Peyer's patch (tissue), 4 donors: ENCODE measurements around the gene CNTNAP2. TPM values are rescaled to one million over a fixed set of nuclear protein-coding genes. Genes with fewer than 3 reads are reported as not detected.

ENCODE experiments used
- DNase-seq, 3 donors: peaks; one replicate each; pipeline ENCODE4 v3.0.0-alpha.2; 2017 to 2019
- H3K27ac ChIP-seq, 4 donors: fragments of 200-600 bp; sonication (generic); one replicate each; pipeline ENCODE4 v1.5.1; 2016 to 2019
- H3K27me3 ChIP-seq, 2 donors: fragments of 200-600 bp; sonication (generic); one replicate each; pipeline ENCODE4 v1.5.1; 2019
- H3K36me3 ChIP-seq, 3 donors: fragments of 200-600 bp; sonication (generic); one replicate each; pipeline ENCODE4 v1.5.1; 2016 to 2019
- H3K4me1 ChIP-seq, 4 donors: fragments of 200-600 bp; sonication (generic); one replicate each; pipeline ENCODE4 v1.5.1; 2016 to 2019
- H3K4me3 ChIP-seq, 4 donors: fragments of 200-600 bp; sonication (generic); 1 replicate in 3 of 4; 2 replicates in 1 of 4; pipeline ENCODE4 v1.5.1; 2016 to 2019; ENCODE audit warnings: mild to moderate bottlenecking in 1 of 4
- H3K9me3 ChIP-seq, 4 donors: fragments of 200-600 bp; sonication (generic); one replicate each; pipeline ENCODE4 v1.5.1; 2016 to 2019; ENCODE audit warnings: mild to moderate bottlenecking in 1 of 4
- POLR2A ChIP-seq, 2 donors: fragments of 450-650 bp; IDR thresholded peaks; one replicate each; pipeline ENCODE4 v1.5.1; 2017; ENCODE audit warnings: antibody characterized with exemption in 2 of 2, mild to moderate bottlenecking in 2 of 2, moderate library complexity in 2 of 2
- total RNA-seq, 4 donors: library from RNA; depleted of rRNA; stranded (reverse); fragments of >200 nt; gene quantifications; one replicate each; pipeline ENCODE4 v1.1.0, GENCODE V29; 2016
- TF ChIP-seq, protein P1 (sequence below), 6 experiments: fragments of 450-650 bp in 4 of 6; fragments of 200-600 bp in 2 of 6; sonication (generic) in 1 of 6; IDR thresholded peaks; one replicate each; pipeline ENCODE4 v1.5.1; 2017 to 2019; ENCODE audit warnings: antibody characterized with exemption in 6 of 6, mild to moderate bottlenecking in 3 of 6, moderate library complexity in 1 of 6

Gene CNTNAP2
- total RNA-seq, 4 donors from 2014 or later = 1.5 to 4.9 (median 3.6) TPM

DNA sequence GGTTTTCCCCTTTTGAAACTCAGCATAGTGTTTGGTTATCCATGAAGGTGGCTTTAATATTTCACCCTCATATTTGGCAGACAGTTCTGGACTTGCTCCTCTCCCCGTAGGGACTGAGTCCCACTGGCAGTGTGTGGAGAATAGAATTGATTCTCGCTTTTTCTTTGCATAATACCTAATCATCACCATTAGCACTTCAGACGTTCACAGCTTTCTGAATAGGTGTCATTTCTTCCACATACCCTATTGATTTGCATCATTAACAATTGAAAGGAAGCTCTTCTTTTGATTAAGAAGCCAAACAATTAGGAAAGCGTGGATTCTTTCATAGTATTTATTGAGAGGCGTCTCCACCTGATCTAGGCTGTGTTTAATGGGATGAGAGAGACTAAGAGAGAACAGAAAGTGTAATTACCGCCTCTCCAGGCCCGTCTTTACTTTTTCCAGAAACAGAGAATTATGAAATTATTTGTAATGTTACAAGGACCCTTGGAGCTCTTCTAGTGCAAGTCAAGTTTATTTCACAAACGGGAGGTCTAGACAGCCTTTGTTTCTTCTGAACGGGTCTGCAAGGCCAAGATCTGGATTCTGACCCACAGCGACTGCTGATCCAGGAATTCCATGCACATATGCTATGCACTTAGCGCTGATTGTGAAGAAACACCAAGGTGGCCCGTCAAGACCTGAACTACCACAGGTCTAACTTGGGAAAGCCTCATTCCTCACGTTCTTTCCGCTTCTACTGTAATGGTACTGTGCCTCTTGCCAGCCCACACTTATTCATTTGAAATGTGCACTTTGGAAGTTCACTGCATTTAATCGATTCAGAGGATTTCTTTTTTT, 2224.1 kb downstream of the CNTNAP2 start:
- no peak overlapping the region for H3K4me3 ChIP-seq

DNA sequence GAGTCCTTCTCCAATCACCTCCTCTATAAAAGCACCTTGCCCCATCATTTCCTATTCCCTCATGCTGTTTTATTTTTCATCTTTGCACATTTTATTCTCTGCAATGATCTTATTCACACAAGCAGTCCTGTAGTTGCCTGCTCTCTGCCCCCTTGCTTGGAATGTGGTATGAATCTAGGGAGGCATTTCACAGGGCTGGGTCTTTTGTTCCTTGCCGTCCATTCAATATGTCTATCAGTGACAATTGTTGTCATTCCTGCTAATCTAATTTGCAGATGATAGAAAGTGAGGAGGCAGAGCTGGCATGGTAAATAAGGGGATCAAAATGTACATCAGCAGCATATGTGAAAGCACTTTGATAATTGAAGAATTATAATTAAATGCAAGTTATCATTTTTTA, 2227.8 kb downstream of the CNTNAP2 start:
- Histone ChIP-seq H3K4me3 (no peak overlapping the region), H3K27ac (no peak overlapping the region), H3K27me3 (no peaks in the 10 kb centered on the region), H3K36me3 (no peaks in the 10 kb centered on the region), H3K9me3 (no peaks in the 10 kb centered on the region), H3K4me1 (peaks cover 0 to 2% (median 0%) of the 10 kb centered on the region in 4 donors)
- no peak for DNase-seq
- TF ChIP-seq POLR2A (IDR thresholded peaks at IDR 0.05) = no peak
- TF ChIP-seq, protein P1, sequence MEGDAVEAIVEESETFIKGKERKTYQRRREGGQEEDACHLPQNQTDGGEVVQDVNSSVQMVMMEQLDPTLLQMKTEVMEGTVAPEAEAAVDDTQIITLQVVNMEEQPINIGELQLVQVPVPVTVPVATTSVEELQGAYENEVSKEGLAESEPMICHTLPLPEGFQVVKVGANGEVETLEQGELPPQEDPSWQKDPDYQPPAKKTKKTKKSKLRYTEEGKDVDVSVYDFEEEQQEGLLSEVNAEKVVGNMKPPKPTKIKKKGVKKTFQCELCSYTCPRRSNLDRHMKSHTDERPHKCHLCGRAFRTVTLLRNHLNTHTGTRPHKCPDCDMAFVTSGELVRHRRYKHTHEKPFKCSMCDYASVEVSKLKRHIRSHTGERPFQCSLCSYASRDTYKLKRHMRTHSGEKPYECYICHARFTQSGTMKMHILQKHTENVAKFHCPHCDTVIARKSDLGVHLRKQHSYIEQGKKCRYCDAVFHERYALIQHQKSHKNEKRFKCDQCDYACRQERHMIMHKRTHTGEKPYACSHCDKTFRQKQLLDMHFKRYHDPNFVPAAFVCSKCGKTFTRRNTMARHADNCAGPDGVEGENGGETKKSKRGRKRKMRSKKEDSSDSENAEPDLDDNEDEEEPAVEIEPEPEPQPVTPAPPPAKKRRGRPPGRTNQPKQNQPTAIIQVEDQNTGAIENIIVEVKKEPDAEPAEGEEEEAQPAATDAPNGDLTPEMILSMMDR (IDR thresholded peaks at IDR 0.05) = no peak

More for the DNA sequence above, 2224.1 kb downstream of the CNTNAP2 start:
- DNase-seq = no peak
- Histone ChIP-seq H3K4me1 (peaks cover 0 to 14% (median 0%) of the 10 kb centered on the region in 4 donors), H3K27me3 (no peaks in the 10 kb centered on the region), H3K27ac (no peak overlapping the region), H3K36me3 (no peaks in the 10 kb centered on the region), H3K9me3 (no peaks in the 10 kb centered on the region)
- no peak for TF ChIP-seq POLR2A (IDR thresholded peaks at IDR 0.05)
- TF ChIP-seq, protein P1 (IDR thresholded peaks at IDR 0.05) = no peak

DNA sequence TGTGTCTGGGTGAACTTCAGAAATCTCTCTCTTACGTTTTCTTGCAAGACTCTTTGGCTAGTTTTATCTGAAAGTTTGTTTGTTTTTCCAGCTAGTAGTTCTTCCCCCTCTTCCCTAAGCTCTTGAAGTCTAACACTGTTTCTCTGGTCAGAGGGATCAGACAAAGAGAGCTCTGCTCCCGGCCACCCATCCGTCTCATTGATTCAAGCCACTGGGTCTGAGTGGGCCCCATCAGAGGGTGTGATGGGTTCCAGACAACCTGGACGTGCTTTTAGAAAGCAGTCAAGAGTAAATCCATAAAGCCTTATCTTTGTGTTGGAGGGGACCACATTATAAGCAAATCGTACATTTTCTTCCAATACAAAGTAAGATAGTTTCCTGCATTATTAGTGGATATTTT, 2231.4 kb downstream of the CNTNAP2 start:
- H3K27ac ChIP-seq = no peak overlapping the region
- no peak overlapping the region for H3K4me3 ChIP-seq
- no peak for TF ChIP-seq POLR2A (IDR thresholded peaks at IDR 0.05)
- TF ChIP-seq, protein P1 (IDR thresholded peaks at IDR 0.05) = no peak
- no peaks in the 10 kb centered on the region for H3K36me3 ChIP-seq
- no peaks in the 10 kb centered on the region for H3K4me1 ChIP-seq
- no peaks in the 10 kb centered on the region for H3K27me3 ChIP-seq
- no peak for DNase-seq
- H3K9me3 ChIP-seq = no peaks in the 10 kb centered on the region

DNA sequence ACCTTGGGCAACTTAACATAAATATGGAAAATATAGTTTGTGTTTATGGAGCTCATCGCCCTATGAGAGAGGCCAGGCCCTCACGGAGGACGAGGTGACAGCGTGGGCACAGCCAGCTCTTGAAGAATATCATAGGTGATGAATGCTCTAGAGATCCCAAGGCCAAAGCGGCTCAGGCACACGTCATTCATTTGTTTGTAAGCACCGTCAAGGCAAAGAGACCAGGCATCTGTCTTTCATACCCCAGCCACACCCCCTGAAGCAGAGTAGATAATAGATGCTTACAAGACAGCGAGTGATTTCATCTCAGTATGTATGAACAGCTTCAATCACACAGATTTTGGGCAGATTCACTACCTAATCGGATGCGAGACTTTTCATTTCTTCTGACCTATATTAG, 2231.9 kb downstream of the CNTNAP2 start:
- no peaks in the 10 kb centered on the region for H3K4me1 ChIP-seq
- TF ChIP-seq POLR2A (IDR thresholded peaks at IDR 0.05) = no peak
- TF ChIP-seq, protein P1 (IDR thresholded peaks at IDR 0.05) = no peak
- no peaks in the 10 kb centered on the region for H3K9me3 ChIP-seq
- H3K4me3 ChIP-seq = no peak overlapping the region
- H3K36me3 ChIP-seq = no peaks in the 10 kb centered on the region
- no peak overlapping the region for H3K27ac ChIP-seq
- H3K27me3 ChIP-seq = no peaks in the 10 kb centered on the region
- no peak for DNase-seq

DNA sequence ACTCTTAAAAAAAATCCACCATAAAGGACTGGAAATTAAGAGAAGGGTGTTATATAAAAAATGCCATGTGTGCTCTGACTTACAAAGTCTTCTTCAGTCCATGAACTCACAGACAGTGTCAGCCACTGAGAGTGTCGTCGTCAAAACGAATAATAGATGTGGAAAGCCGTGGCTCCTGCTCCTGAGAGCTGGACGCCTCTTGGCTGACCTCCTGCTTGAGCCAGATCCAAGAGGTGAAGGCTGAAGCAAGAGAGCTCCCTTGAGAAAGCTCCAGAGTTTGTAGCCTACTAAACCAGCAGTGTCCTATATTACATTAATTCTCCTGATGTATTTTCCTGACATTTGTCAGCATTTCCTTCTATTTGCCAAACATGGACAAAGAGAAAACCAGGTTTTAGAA, 2239.7 kb downstream of the CNTNAP2 start:
- DNase-seq = no peak
- no peaks in the 10 kb centered on the region for H3K4me1 ChIP-seq
- H3K4me3 ChIP-seq = no peak overlapping the region
- H3K36me3 ChIP-seq = no peaks in the 10 kb centered on the region
- H3K27me3 ChIP-seq = no peaks in the 10 kb centered on the region
- no peak overlapping the region for H3K27ac ChIP-seq
- TF ChIP-seq POLR2A (IDR thresholded peaks at IDR 0.05) = no peak
- TF ChIP-seq, protein P1 (IDR thresholded peaks at IDR 0.05) = no peak
- no peaks in the 10 kb centered on the region for H3K9me3 ChIP-seq
